Prostate gland (tissue), 2 donors: ENCODE data around the gene IFNA1. TPM values are rescaled to one million over a fixed set of nuclear protein-coding genes. Genes with fewer than 3 reads are reported as not detected.

ENCODE experiments used
- DNase-seq: peaks from one replicate; pipeline ENCODE4 v3.0.0-alpha.2; 2019; ENCODE audit warnings: low spot score
- H3K27ac ChIP-seq, 2 donors: fragments of 200-600 bp; sonication (generic); 2 replicates each; pipeline ENCODE4 v1.5.1; 2017 to 2019
- H3K27me3 ChIP-seq: fragments of 200-600 bp; sonication (generic); replicated peaks from 2 replicates; pipeline ENCODE4 v1.5.1; 2019; ENCODE audit not compliant: insufficient read depth
- H3K36me3 ChIP-seq, 2 donors: fragments of 200-600 bp; sonication (generic); 1 replicate in 1 of 2; 2 replicates in 1 of 2; pipeline versions ENCODE4 v1.5.1 to v1.8.1; 2017 to 2019
- H3K4me1 ChIP-seq: fragments of 200-600 bp; sonication (generic); replicated peaks from 2 replicates; pipeline ENCODE4 v1.5.1; 2019
- H3K4me3 ChIP-seq, 2 donors: fragments of 200-600 bp; sonication (generic); 2 replicates each; pipeline ENCODE4 v1.5.1; 2017 to 2019
- H3K9me3 ChIP-seq: fragments of 200-600 bp; sonication (generic); 2 replicates; pipeline ENCODE4 v1.5.1; 2017
- POLR2A ChIP-seq: fragments of 450-650 bp; IDR thresholded peaks from one replicate; pipeline ENCODE4 v1.6.1; 2016; ENCODE audit warnings: antibody characterized with exemption, mild to moderate bottlenecking
- POLR2AphosphoS5 ChIP-seq: sonication (generic); formaldehyde crosslinking; IDR thresholded peaks from one replicate; pipeline ENCODE4 v1.6.1; 2017; ENCODE audit warnings: antibody characterized with exemption
- WGBS: methylation state at CpG from one replicate; pipeline ENCODE4 v1.1.5; 2018; 5-methylcytosine and 5-hydroxymethylcytosine counted together
- intact Hi-C: fragments of 100-400 bp; cut with DNase I; formaldehyde crosslinking; loops from one replicate; pipeline ENCODE4 v1.14.2; 2022
- total RNA-seq, 2 donors: library from RNA; depleted of rRNA; stranded (reverse); fragments of >200 nt; gene quantifications; one replicate each; pipeline ENCODE4 v1.1.0, GENCODE V29; 2016
- TF ChIP-seq, protein P1 (sequence below), 4 experiments: fragments of 200-600 bp in 2 of 4; fragments of 450-650 bp in 2 of 4; sonication (generic) in 2 of 4; IDR thresholded peaks; 1 replicate in 3 of 4; 2 replicates in 1 of 4; pipeline ENCODE4 v1.5.1; 2016 to 2019; ENCODE audit warnings: antibody characterized with exemption in 4 of 4, mild to moderate bottlenecking in 2 of 4, moderate library complexity in 2 of 4

Gene IFNA1
- total RNA-seq, 2 donors from 2014 or later, result not detected

DNA sequence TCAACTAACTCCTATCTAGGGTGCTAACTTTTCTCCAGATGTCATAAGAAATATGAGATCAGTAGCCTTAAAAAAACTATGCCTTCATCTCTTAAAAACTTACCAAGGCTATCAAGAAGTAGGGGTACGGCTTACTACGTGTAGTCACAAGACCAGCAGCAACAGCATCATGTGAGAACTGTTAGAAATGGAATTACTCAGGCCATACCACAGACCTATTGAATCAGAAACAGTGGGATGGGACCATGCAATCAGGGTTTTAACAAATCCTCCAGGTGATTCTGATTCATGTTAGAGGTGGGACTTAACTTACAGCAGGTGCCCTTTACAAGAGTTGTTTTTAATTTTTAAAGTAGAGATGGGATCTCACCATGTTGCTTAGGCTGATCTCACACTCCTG lies 37.2 kb downstream of the IFNA1 start:
- no peaks in the 10 kb centered on the region for H3K9me3 ChIP-seq
- DNase-seq, result no peak
- WGBS, result 93% methylated on average over 2 of the region's 2 CpGs
- H3K27ac ChIP-seq, result no peak overlapping the region
- H3K4me1 ChIP-seq, result no peaks in the 10 kb centered on the region
- H3K27me3 ChIP-seq, result no peaks in the 10 kb centered on the region
- intact Hi-C loops, result no loop called here
- TF ChIP-seq POLR2AphosphoS5 (no peak), POLR2A (no peak)
- TF ChIP-seq, protein P1, sequence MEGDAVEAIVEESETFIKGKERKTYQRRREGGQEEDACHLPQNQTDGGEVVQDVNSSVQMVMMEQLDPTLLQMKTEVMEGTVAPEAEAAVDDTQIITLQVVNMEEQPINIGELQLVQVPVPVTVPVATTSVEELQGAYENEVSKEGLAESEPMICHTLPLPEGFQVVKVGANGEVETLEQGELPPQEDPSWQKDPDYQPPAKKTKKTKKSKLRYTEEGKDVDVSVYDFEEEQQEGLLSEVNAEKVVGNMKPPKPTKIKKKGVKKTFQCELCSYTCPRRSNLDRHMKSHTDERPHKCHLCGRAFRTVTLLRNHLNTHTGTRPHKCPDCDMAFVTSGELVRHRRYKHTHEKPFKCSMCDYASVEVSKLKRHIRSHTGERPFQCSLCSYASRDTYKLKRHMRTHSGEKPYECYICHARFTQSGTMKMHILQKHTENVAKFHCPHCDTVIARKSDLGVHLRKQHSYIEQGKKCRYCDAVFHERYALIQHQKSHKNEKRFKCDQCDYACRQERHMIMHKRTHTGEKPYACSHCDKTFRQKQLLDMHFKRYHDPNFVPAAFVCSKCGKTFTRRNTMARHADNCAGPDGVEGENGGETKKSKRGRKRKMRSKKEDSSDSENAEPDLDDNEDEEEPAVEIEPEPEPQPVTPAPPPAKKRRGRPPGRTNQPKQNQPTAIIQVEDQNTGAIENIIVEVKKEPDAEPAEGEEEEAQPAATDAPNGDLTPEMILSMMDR (IDR thresholded peaks at IDR 0.05), result no peak
- no peaks in the 10 kb centered on the region for H3K36me3 ChIP-seq
- no peak overlapping the region for H3K4me3 ChIP-seq

DNA sequence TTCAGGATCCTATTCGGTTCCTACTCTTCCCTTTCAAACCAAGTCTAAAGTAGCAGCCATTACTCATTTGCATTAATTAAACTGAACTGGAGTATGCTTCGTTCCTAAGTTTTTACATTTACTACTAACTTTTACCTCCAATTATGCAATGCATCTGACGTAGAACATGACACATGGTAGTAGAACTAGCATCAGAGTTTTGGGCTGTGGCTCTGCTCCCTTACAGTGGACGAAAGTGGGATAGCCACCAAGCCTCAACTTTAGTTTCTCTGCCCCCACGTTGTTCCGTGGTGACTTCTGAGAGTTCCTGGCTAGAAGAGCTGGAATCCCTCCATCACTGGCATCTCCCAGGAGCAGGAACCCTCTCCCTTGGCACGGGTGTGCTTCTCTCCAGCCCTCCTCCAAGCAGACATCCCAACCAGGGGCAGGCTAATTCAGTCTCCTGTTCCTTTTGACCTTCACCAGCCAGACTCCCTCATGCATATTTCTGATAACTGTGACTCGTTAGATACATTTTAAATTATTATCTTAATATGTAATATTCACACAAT lies 39.0 kb downstream of the IFNA1 start:
- TF ChIP-seq POLR2A (no peak), POLR2AphosphoS5 (no peak)
- TF ChIP-seq, protein P1 (IDR thresholded peaks at IDR 0.05), result no peak
- intact Hi-C loops, result no loop called here
- Histone ChIP-seq H3K4me3 (no peak overlapping the region), H3K27ac (no peak overlapping the region), H3K4me1 (no peaks in the 10 kb centered on the region), H3K9me3 (no peaks in the 10 kb centered on the region), H3K36me3 (no peaks in the 10 kb centered on the region), H3K27me3 (no peaks in the 10 kb centered on the region)
- WGBS, result 76% methylated on average over 8 of the region's 8 CpGs
- DNase-seq, result no peak

DNA sequence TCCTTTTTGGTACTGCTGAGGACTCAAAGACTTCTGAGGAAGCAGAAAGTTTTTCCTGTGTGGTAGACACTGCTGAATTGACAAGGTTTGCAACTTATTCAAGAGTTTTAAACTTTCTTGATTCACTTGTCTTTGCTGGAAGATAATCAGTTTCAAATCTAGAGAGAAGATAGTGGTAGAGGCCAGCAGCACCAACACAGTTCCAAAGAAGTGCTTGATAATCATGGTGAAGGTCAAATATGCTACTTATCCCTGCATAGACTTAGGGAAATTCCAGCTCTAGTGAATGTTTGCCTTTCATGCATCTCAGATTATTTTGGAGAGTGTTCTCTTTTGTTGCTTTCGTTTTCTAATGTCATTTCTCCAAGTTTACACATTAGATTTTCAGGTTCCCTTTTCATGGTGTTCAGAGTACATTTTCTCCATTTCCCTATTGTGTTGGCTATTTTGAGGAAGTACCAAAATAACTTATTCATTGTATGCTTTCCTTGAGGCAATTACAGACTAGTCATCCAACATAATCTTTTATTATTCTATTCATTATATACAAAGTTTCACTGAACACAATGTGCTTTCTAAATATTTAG lies 41.3 kb downstream of the IFNA1 start:
- no peak for DNase-seq
- no peaks in the 10 kb centered on the region for H3K36me3 ChIP-seq
- no peaks in the 10 kb centered on the region for H3K27me3 ChIP-seq
- WGBS, result 24% methylated on average over 1 of the region's 1 CpG
- H3K27ac ChIP-seq, result no peak overlapping the region
- H3K4me1 ChIP-seq, result no peaks in the 10 kb centered on the region
- H3K9me3 ChIP-seq, result no peaks in the 10 kb centered on the region
- intact Hi-C loops, result no loop called here
- no peak overlapping the region for H3K4me3 ChIP-seq
- TF ChIP-seq POLR2AphosphoS5, result no peak
- TF ChIP-seq POLR2A, result no peak
- TF ChIP-seq, protein P1 (IDR thresholded peaks at IDR 0.05), result no peak

DNA sequence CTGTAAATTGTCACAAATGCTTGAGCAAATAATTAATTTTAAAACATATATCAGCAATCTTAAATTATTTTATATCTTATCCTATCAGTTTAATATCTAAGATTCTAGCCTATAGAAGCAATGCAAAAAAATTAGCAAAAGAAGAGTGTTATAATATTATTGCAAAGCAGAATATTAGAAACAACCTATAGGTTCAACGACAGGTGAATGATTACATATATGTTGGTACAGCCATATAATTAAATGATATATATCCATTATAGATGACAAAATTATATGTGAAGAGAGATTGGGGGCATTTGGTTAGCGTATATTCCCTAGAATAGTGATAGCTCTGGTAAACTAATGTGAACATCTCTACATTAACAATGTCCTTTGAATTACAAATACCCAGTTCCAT lies 42.0 kb downstream of the IFNA1 start, which contains the start of gene IFNE:
Gene IFNE, minus strand, starts transcription at position 101 of the 400 bp plus-strand sequence. CDS start 619 bp downstream, outside the sequence.
- intact Hi-C loops, result no loop called here
- H3K27me3 ChIP-seq, result no peaks in the 10 kb centered on the region
- H3K4me3 ChIP-seq, result no peak within 1 kb of the TSS
- no peaks in the 10 kb centered on the region for H3K9me3 ChIP-seq
- no peak for TF ChIP-seq POLR2AphosphoS5
- TF ChIP-seq, protein P1 (IDR thresholded peaks at IDR 0.05), result no peak
- no peak for DNase-seq
- no peaks in the 10 kb centered on the region for H3K36me3 ChIP-seq
- H3K4me1 ChIP-seq, result no peaks in the 10 kb centered on the region
- H3K27ac ChIP-seq, result no peak within 1 kb of the TSS
- WGBS, result 93% methylated on average over 2 of the region's 2 CpGs

Other genes with a start within 250 kb of the IFNA1 start
- gene IFNA7, start 238.2 kb upstream of the IFNA1 start, total RNA-seq, result not detected
- not detected for gene IFNA10, start 233.3 kb upstream of the IFNA1 start, total RNA-seq
- not detected for gene IFNA16, start 223.1 kb upstream of the IFNA1 start, total RNA-seq
- gene IFNA17, start 212.2 kb upstream of the IFNA1 start, total RNA-seq, result not detected
- not detected for gene IFNA14, start 200.4 kb upstream of the IFNA1 start, total RNA-seq
- gene IFNA5, start 135.1 kb upstream of the IFNA1 start, total RNA-seq, result not detected
- gene KLHL9, start 105.0 kb upstream of the IFNA1 start, total RNA-seq, result 10 to 100 TPM; 21.4 to 31.4 TPM
- under 1 TPM in 1 of 2 donors, not detected in 1; 0.34 TPM for gene IFNA6, start 89.6 kb upstream of the IFNA1 start, total RNA-seq
- not detected for gene IFNA13, start 72.4 kb upstream of the IFNA1 start, total RNA-seq
- not detected for gene IFNA2, start 55.0 kb upstream of the IFNA1 start, total RNA-seq
- gene IFNA8, start 31.3 kb upstream of the IFNA1 start, total RNA-seq, result not detected
- not detected for gene IFNE, start 41.9 kb downstream of the IFNA1 start, total RNA-seq